ENCODE results near the gene INSIG2. TPM values are rescaled to one million over a fixed set of nuclear protein-coding genes. Genes with fewer than 3 reads are reported as not detected.

Gene INSIG2
- total RNA-seq, 1 experiment from 2014 or later = 10.7 TPM

DNA sequence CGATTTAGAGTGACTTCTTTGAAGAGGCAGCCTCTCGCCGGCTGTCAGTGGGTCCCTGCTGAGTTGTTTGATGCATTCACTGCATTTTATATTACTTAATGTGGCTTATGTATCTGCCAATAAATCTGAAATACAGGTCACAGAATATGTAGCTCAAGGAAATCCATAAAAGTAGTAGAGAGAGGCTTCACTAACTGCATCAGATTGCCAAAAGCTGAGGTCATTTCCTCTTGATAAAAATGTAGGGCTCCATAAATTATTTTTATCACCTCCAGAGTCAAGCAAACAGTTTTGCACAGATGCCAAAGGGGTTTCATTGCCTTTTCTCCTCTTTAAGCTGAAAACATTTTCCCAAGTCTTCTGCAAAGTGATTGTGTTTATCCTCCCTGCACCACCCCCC is 37.9 kb upstream of the INSIG2 start:
- Mint-ChIP-seq H3K9me3 (no peaks in the 10 kb centered on the region), H3K27me3 (ENCODE audit: low read depth) (0 out of 2 replicates have a peak, but pooled peaks cover 2% of the 10 kb centered on the region), H3K4me1 (peaks cover 10% of the 10 kb centered on the region), H3K4me3 (no peak overlapping the region), H3K36me3 (no peaks in the 10 kb centered on the region), H3K27ac (no peak overlapping the region)
- no peak for ATAC-seq
- DNase-seq (ENCODE audit: low spot score) = no peak
- ChIA-PET CTCF (no interaction called here), POLR2A (no interaction called here)
- TF ChIP-seq ATF1 (CRISPR knock-in tag; IDR thresholded peaks at IDR 0.05) = no peak
- TF ChIP-seq ZNF317 (CRISPR knock-in tag; IDR thresholded peaks at IDR 0.05; ENCODE audit: borderline replicate concordance, low read depth) = no peak
- TF ChIP-seq OVOL2 (CRISPR knock-in tag; IDR thresholded peaks at IDR 0.05; ENCODE audit: borderline replicate concordance) = no peak
- TF ChIP-seq, protein P1, sequence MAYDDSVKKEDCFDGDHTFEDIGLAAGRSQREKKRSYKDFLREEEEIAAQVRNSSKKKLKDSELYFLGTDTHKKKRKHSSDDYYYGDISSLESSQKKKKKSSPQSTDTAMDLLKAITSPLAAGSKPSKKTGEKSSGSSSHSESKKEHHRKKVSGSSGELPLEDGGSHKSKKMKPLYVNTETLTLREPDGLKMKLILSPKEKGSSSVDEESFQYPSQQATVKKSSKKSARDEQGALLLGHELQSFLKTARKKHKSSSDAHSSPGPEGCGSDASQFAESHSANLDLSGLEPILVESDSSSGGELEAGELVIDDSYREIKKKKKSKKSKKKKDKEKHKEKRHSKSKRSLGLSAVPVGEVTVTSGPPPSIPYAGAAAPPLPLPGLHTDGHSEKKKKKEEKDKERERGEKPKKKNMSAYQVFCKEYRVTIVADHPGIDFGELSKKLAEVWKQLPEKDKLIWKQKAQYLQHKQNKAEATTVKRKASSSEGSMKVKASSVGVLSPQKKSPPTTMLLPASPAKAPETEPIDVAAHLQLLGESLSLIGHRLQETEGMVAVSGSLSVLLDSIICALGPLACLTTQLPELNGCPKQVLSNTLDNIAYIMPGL (CRISPR knock-in tag; IDR thresholded peaks at IDR 0.05) = no peak
- no peak for TF ChIP-seq EMX1 (CRISPR knock-in tag; IDR thresholded peaks at IDR 0.05)
- no peak for TF ChIP-seq CREB1 (CRISPR knock-in tag; IDR thresholded peaks at IDR 0.05)
- TF ChIP-seq ZNF416 (CRISPR knock-in tag; IDR thresholded peaks at IDR 0.05) = no peak
- TF ChIP-seq RELA (CRISPR knock-in tag; IDR thresholded peaks at IDR 0.05; ENCODE audit: borderline replicate concordance) = no peak
- no peak for TF ChIP-seq TEAD1 (CRISPR knock-in tag; IDR thresholded peaks at IDR 0.05)
- no peak for TF ChIP-seq CBFB (CRISPR knock-in tag; IDR thresholded peaks at IDR 0.05; ENCODE audit: low read depth)
- TF ChIP-seq, protein P2, sequence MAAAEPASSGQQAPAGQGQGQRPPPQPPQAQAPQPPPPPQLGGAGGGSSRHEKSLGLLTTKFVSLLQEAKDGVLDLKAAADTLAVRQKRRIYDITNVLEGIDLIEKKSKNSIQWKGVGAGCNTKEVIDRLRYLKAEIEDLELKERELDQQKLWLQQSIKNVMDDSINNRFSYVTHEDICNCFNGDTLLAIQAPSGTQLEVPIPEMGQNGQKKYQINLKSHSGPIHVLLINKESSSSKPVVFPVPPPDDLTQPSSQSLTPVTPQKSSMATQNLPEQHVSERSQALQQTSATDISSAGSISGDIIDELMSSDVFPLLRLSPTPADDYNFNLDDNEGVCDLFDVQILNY (CRISPR knock-in tag; IDR thresholded peaks at IDR 0.05) = no peak

DNA sequence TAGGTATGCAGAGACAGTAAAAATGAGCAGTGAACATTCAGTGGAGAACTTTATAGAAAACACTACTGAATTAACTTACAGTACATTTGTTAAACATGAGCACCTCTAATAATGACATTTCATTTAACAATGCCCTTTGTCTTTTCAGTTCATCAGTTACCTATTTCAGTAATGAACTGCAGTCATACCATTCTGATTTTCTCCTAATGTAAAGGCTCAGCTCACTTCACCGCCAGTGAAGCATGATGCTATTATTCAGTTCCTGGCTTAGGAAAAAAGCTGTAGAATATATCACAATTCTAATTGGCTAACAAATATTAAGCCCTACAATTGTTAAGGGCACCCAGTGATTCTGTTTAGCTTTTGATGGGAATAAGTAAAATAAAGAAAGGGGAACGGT is 37.3 kb upstream of the INSIG2 start:
- H3K36me3 Mint-ChIP-seq = no peaks in the 10 kb centered on the region
- peaks cover 10% of the 10 kb centered on the region for H3K4me1 Mint-ChIP-seq
- ATAC-seq (no peak), DNase-seq (ENCODE audit: low spot score) (no peak)
- 0 out of 2 replicates have a peak, but pooled peaks cover 2% of the 10 kb centered on the region for H3K27me3 Mint-ChIP-seq (ENCODE audit: low read depth)
- CTCF ChIA-PET = interaction anchor here (0.9 to 2.3 kb wide), 2 partner anchors 15 to 18 kb away, joined by 3 to 7 read pairs; no protein-coding TSS in a partner anchor
- no peak for TF ChIP-seq ZNF121 (CRISPR knock-in tag; IDR thresholded peaks at IDR 0.05)
- no peak for TF ChIP-seq AR (CRISPR knock-in tag; IDR thresholded peaks at IDR 0.05)
- no peak for TF ChIP-seq ETV6 (CRISPR knock-in tag; IDR thresholded peaks at IDR 0.05)
- TF ChIP-seq JAZF1 (CRISPR knock-in tag; IDR thresholded peaks at IDR 0.05) = no peak
- no peak for TF ChIP-seq NFYB (CRISPR knock-in tag; conservative IDR thresholded peaks at IDR 0.05; ENCODE audit: low read depth)
- no peak for TF ChIP-seq CREM (CRISPR knock-in tag; IDR thresholded peaks at IDR 0.05)
- TF ChIP-seq ZNF423 (CRISPR knock-in tag; IDR thresholded peaks at IDR 0.05) = no peak
- no peak for TF ChIP-seq ZBTB21 (CRISPR knock-in tag; IDR thresholded peaks at IDR 0.05; ENCODE audit: borderline replicate concordance)
- no peak for TF ChIP-seq PREB (CRISPR knock-in tag; IDR thresholded peaks at IDR 0.05; ENCODE audit: borderline replicate concordance)
- no peak for TF ChIP-seq FOXP4 (CRISPR knock-in tag; IDR thresholded peaks at IDR 0.05)
- TF ChIP-seq CBFB (CRISPR knock-in tag; IDR thresholded peaks at IDR 0.05; ENCODE audit: low read depth) = no peak
- no peak for TF ChIP-seq ZNF317 (CRISPR knock-in tag; IDR thresholded peaks at IDR 0.05; ENCODE audit: borderline replicate concordance, low read depth)
- TF ChIP-seq RORB (CRISPR knock-in tag; IDR thresholded peaks at IDR 0.05) = no peak
- TF ChIP-seq ARID4B (CRISPR knock-in tag; IDR thresholded peaks at IDR 0.05; ENCODE audit: borderline replicate concordance) = no peak
- no peak overlapping the region for H3K27ac Mint-ChIP-seq
- H3K9me3 Mint-ChIP-seq = no peaks in the 10 kb centered on the region
- H3K4me3 Mint-ChIP-seq = no peak overlapping the region
- POLR2A ChIA-PET = no interaction called here

Measured in WTC11 (cell line).